ENCODE data around the gene STIMATE.

STIMATE gene

GRCh38 chr3:52813810-52814209 lies 83.5 kb downstream of the STIMATE start:
- no peak for DNase-seq

- DNase-seq, result peak; percentile 10
Measured at GRCh38 chr3:52811452-52812011, 85.8 kb downstream of the STIMATE start.

- no peak for DNase-seq
Measured at GRCh38 chr3:52810923-52811322, 86.4 kb downstream of the STIMATE start.

GRCh38 chr3:52809662-52810377 lies 87.5 kb downstream of the STIMATE start:
- peak; percentile 64 for DNase-seq

GRCh38 chr3:52809149-52809548 lies 88.2 kb downstream of the STIMATE start:
- no peak for DNase-seq

GRCh38 chr3:52805270-52806039 lies 91.9 kb downstream of the STIMATE start:
- DNase-seq, result no peak

GRCh38 chr3:52801839-52802238 lies 95.5 kb downstream of the STIMATE start:
- DNase-seq, result no peak

GRCh38 chr3:52800079-52800478 lies 97.3 kb downstream of the STIMATE start:
- no peak for DNase-seq

- DNase-seq, result no peak
Measured at GRCh38 chr3:52798978-52799476, 98.3 kb downstream of the STIMATE start.

GRCh38 chr3:52798376-52798977 lies 98.9 kb downstream of the STIMATE start:
- DNase-seq, result no peak

- DNase-seq, result no peak
Measured at GRCh38 chr3:52796411-52796810, 100.9 kb downstream of the STIMATE start.

- DNase-seq, result no peak
Measured at GRCh38 chr3:52795298-52795900, 101.9 kb downstream of the STIMATE start.

GRCh38 chr3:52794612-52795099 lies 102.7 kb downstream of the STIMATE start, which contains the start of gene ITIH3:
TSS of gene ITIH3 (plus strand) at chr3:52794796. CDS start at chr3:52794804, 8 bp downstream.
- no peak for DNase-seq

GRCh38 chr3:52793702-52794611 lies 103.4 kb downstream of the STIMATE start:
- DNase-seq, result no peak

- DNase-seq, result peak; percentile 42
Measured at GRCh38 chr3:52792961-52793695, 104.2 kb downstream of the STIMATE start.

- DNase-seq, result no peak
Measured at GRCh38 chr3:52792413-52792812, 104.9 kb downstream of the STIMATE start.

GRCh38 chr3:52791928-52792327 lies 105.4 kb downstream of the STIMATE start:
- no peak for DNase-seq

GRCh38 chr3:52791366-52791765 lies 106.0 kb downstream of the STIMATE start:
- DNase-seq, result no peak

GRCh38 chr3:52790741-52791140 lies 106.6 kb downstream of the STIMATE start:
- DNase-seq, result no peak

- no peak for DNase-seq
Measured at GRCh38 chr3:52790337-52790736, 107.0 kb downstream of the STIMATE start.

GRCh38 chr3:52789746-52790040 lies 107.7 kb downstream of the STIMATE start:
- no peak for DNase-seq

All from NCI-H2029 (cell line).